SK-N-SH treated with all-trans-retinoic acid at 6 μM for 48 hours (cell line): ENCODE data around the gene BRME1.

Experiments used
- ATAC-seq: fragments of 200-7000 bp; cut with Tn5 transposase; 3 replicates; pipeline ENCODE4 v1.9.1; 2020; ENCODE audit warnings: mild to moderate bottlenecking, moderate library complexity
- BACH2 ChIP-seq: fragments of 250-450 bp; sonication (Bioruptor Pico); IDR thresholded peaks from 2 replicates; pipeline ENCODE4 v1.9.0; 2021; ENCODE audit warnings: mild to moderate bottlenecking, borderline replicate concordance
- CSDC2 ChIP-seq: fragments of 250-450 bp; sonication (Bioruptor Pico); IDR thresholded peaks from 2 replicates; pipeline ENCODE4 v1.5.0; 2020; ENCODE audit warnings: mild to moderate bottlenecking, moderate library complexity
- ESRRG ChIP-seq: fragments of 250-450 bp; sonication (Bioruptor Pico); IDR thresholded peaks from 2 replicates; pipeline ENCODE4 v1.6.1; 2021; ENCODE audit warnings: mild to moderate bottlenecking
- ISL1 ChIP-seq: fragments of 250-450 bp; sonication (Bioruptor Pico); IDR thresholded peaks from 2 replicates; pipeline ENCODE4 v2.1.2; 2022; ENCODE audit warnings: mild to moderate bottlenecking, moderate library complexity
- PPARA ChIP-seq: fragments of 250-450 bp; sonication (Bioruptor Pico); IDR thresholded peaks from 2 replicates; pipeline ENCODE4 v1.5.0; 2020; ENCODE audit warnings: mild to moderate bottlenecking, borderline replicate concordance
- SNAI2 ChIP-seq: fragments of 250-450 bp; sonication (Bioruptor Pico); IDR thresholded peaks from 2 replicates; pipeline ENCODE4 v1.5.0; 2020; ENCODE audit warnings: mild to moderate bottlenecking, moderate library complexity
- TCF4 ChIP-seq: fragments of 250-450 bp; sonication (Bioruptor Pico); IDR thresholded peaks from 2 replicates; pipeline ENCODE4 v1.8.0; 2021; ENCODE audit warnings: mild to moderate bottlenecking, moderate library complexity, borderline replicate concordance
- TOX ChIP-seq: fragments of 250-450 bp; sonication (Bioruptor Pico); IDR thresholded peaks from 2 replicates; pipeline ENCODE4 v1.8.0; 2021; ENCODE audit warnings: mild to moderate bottlenecking, moderate library complexity, borderline replicate concordance
- ZC3H10 ChIP-seq: fragments of 250-450 bp; sonication (Bioruptor Pico); IDR thresholded peaks from 2 replicates; pipeline ENCODE4 v1.5.1; 2021; ENCODE audit warnings: mild to moderate bottlenecking, moderate library complexity
- ZFP3 ChIP-seq: fragments of 250-450 bp; sonication (Bioruptor Pico); IDR thresholded peaks from 2 replicates; pipeline ENCODE4 v1.5.0; 2020; ENCODE audit warnings: mild to moderate bottlenecking, moderate library complexity
- ZFP30 ChIP-seq: fragments of 450-650 bp; formaldehyde crosslinking; IDR thresholded peaks from 2 replicates; pipeline ENCODE4 v1.5.0; 2022; ENCODE audit warnings: mild to moderate bottlenecking, moderate library complexity
- ZNF565 ChIP-seq: fragments of 450-650 bp; formaldehyde crosslinking; conservative IDR thresholded peaks from 2 replicates; pipeline ENCODE4 v1.5.0; 2020; ENCODE audit warnings: low read depth, mild to moderate bottlenecking, moderate library complexity
- ZNF70 ChIP-seq: fragments of 450-650 bp; formaldehyde crosslinking; IDR thresholded peaks from 2 replicates; pipeline ENCODE4 v1.5.0; 2020; ENCODE audit warnings: mild to moderate bottlenecking, moderate library complexity
- ZNF8 ChIP-seq: fragments of 450-650 bp; formaldehyde crosslinking; IDR thresholded peaks from 2 replicates; pipeline ENCODE4 v1.5.0; 2020; ENCODE audit warnings: mild to moderate bottlenecking, moderate library complexity
- TF ChIP-seq, protein P1 (sequence below): fragments of 250-450 bp; sonication (Bioruptor Pico); IDR thresholded peaks from 2 replicates; pipeline ENCODE4 v1.5.0; 2020; ENCODE audit warnings: mild to moderate bottlenecking, moderate library complexity
- TF ChIP-seq, protein P2 (sequence below): fragments of 250-450 bp; sonication (Bioruptor Pico); IDR thresholded peaks from 2 replicates; pipeline ENCODE4 v1.5.1; 2020; ENCODE audit warnings: low read depth, mild to moderate bottlenecking, moderate library complexity
- TF ChIP-seq, protein P3 (sequence below): fragments of 250-450 bp; sonication (Bioruptor Pico); IDR thresholded peaks from 2 replicates; pipeline ENCODE4 v1.5.1; 2021; ENCODE audit warnings: mild to moderate bottlenecking, moderate library complexity
- TF ChIP-seq, protein P4 (sequence below): fragments of 250-450 bp; sonication (Bioruptor Pico); IDR thresholded peaks from 2 replicates; pipeline ENCODE4 v1.8.0; 2020; ENCODE audit warnings: mild to moderate bottlenecking, moderate library complexity, borderline replicate concordance

BRME1 gene

DNA sequence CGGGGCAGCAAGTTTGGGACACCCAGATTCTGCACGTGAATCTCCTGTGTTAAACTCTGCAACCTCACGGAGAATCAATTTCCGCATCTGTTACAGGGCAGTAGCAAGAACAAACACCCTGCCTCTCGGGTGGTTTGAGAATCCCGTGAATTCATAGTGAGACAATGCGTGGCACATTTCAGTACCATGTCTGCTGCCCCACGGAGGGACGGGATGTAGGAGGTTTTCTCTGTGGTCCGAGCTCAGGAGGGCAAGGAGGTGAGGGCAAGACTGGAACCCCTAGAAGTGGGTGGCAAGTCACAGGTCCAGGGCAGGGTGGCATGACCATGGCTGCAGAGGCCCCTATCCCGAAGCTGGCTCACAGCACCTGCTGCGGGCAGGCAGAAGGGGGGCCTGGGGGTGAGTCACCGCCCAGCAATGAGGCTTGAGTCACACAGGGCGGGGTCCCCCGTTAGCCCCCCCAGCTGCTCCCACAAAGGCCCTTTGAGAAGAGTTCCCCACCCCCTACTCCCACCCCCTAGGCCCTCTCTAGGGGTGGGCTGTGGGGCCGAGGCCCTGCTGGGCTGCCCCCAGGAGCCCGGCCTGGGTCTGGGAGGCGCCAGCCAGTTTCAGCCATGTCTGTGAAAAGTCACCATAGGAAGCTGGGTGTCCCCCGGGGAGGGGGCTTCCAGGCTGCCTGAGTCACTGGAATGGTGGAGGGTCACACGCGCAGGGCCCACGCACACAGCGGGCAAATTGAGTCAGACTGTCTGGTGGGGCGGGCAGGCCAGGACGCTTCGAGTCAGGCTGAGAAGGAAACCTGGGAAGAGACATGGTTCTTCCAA, 54.8 kb downstream of the BRME1 start (continued):
- TF ChIP-seq, protein P1, sequence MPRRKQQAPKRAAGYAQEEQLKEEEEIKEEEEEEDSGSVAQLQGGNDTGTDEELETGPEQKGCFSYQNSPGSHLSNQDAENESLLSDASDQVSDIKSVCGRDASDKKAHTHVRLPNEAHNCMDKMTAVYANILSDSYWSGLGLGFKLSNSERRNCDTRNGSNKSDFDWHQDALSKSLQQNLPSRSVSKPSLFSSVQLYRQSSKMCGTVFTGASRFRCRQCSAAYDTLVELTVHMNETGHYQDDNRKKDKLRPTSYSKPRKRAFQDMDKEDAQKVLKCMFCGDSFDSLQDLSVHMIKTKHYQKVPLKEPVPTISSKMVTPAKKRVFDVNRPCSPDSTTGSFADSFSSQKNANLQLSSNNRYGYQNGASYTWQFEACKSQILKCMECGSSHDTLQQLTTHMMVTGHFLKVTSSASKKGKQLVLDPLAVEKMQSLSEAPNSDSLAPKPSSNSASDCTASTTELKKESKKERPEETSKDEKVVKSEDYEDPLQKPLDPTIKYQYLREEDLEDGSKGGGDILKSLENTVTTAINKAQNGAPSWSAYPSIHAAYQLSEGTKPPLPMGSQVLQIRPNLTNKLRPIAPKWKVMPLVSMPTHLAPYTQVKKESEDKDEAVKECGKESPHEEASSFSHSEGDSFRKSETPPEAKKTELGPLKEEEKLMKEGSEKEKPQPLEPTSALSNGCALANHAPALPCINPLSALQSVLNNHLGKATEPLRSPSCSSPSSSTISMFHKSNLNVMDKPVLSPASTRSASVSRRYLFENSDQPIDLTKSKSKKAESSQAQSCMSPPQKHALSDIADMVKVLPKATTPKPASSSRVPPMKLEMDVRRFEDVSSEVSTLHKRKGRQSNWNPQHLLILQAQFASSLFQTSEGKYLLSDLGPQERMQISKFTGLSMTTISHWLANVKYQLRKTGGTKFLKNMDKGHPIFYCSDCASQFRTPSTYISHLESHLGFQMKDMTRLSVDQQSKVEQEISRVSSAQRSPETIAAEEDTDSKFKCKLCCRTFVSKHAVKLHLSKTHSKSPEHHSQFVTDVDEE (CRISPR knock-in tag), result no peak
- TF ChIP-seq, protein P2, sequence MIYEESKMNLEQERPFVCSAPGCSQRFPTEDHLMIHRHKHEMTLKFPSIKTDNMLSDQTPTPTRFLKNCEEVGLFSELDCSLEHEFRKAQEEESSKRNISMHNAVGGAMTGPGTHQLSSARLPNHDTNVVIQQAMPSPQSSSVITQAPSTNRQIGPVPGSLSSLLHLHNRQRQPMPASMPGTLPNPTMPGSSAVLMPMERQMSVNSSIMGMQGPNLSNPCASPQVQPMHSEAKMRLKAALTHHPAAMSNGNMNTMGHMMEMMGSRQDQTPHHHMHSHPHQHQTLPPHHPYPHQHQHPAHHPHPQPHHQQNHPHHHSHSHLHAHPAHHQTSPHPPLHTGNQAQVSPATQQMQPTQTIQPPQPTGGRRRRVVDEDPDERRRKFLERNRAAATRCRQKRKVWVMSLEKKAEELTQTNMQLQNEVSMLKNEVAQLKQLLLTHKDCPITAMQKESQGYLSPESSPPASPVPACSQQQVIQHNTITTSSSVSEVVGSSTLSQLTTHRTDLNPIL, result peak; percentile 33; the same call in 1 of the 2 replicates
- TF ChIP-seq TCF4 (no peak), ESRRG (no peak), ISL1 (CRISPR knock-in tag) (no peak; the same call in 1 of the 2 replicates), ZC3H10 (CRISPR knock-in tag) (no peak), BACH2 (CRISPR knock-in tag) (no peak), ZNF565 (no peak)
- TF ChIP-seq, protein P3, sequence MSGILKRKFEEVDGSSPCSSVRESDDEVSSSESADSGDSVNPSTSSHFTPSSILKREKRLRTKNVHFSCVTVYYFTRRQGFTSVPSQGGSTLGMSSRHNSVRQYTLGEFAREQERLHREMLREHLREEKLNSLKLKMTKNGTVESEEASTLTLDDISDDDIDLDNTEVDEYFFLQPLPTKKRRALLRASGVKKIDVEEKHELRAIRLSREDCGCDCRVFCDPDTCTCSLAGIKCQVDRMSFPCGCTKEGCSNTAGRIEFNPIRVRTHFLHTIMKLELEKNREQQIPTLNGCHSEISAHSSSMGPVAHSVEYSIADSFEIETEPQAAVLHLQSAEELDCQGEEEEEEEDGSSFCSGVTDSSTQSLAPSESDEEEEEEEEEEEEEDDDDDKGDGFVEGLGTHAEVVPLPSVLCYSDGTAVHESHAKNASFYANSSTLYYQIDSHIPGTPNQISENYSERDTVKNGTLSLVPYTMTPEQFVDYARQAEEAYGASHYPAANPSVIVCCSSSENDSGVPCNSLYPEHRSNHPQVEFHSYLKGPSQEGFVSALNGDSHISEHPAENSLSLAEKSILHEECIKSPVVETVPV (CRISPR knock-in tag), result no peak
- TF ChIP-seq, all 23 proteins: peak for 6

DNA sequence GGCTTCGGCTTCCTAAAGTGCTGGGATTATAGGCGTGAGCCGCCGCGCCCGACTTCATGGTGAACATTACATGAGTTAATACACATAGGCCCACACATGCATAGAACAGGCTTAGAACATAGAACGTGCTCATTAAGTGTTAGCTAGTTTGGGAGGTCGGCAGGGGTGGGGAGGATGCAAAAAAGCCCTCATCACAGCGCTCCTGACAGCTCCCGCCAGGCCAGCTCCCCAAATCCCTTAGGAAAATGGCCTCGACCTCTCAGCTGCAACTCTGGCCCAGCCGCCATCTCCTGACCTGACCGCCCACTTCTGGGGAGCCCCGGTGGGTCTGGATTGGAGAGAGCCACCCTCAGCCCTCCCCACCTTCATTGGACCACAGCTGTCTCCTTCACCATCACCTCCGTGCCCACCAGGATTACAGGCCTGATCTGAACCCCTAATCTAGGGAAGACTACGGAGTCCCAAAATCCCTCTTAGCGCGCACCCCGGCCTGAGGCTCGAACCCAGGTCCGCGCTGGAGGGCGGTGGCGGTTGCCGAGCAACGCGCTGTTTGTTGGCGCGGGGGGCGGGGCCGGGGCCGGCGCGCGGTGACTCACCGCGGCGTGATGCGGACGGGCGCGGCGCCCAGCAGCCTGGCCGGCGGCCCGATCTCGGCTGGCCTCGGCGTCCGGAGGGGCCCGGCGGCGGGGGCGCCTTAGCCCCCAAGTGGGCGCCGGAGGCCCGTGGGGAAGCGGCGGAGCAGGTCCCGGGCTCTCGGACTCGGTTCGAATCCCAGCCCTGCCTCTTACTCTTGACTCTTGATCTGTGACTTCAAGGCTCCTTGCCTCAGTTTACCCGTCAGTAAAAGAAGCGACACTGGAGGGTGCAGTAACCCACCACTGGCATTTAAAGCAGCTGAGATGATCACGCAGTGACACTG, 55.7 kb downstream of the BRME1 start:
- no peak for TF ChIP-seq TOX
- TF ChIP-seq ISL1 (CRISPR knock-in tag), result no peak; the same call in 1 of the 2 replicates
- TF ChIP-seq TCF4, result no peak
- no peak for TF ChIP-seq PPARA
- TF ChIP-seq CSDC2, result peak; percentile 51; the same call in 1 of the 2 replicates
- TF ChIP-seq BACH2 (CRISPR knock-in tag), result no peak
- TF ChIP-seq, protein P4, sequence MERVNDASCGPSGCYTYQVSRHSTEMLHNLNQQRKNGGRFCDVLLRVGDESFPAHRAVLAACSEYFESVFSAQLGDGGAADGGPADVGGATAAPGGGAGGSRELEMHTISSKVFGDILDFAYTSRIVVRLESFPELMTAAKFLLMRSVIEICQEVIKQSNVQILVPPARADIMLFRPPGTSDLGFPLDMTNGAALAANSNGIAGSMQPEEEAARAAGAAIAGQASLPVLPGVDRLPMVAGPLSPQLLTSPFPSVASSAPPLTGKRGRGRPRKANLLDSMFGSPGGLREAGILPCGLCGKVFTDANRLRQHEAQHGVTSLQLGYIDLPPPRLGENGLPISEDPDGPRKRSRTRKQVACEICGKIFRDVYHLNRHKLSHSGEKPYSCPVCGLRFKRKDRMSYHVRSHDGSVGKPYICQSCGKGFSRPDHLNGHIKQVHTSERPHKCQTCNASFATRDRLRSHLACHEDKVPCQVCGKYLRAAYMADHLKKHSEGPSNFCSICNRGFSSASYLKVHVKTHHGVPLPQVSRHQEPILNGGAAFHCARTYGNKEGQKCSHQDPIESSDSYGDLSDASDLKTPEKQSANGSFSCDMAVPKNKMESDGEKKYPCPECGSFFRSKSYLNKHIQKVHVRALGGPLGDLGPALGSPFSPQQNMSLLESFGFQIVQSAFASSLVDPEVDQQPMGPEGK (CRISPR knock-in tag), result peak; percentile 63; the same call in 1 of the 2 replicates
- ATAC-seq, result peak; percentile 8

DNA sequence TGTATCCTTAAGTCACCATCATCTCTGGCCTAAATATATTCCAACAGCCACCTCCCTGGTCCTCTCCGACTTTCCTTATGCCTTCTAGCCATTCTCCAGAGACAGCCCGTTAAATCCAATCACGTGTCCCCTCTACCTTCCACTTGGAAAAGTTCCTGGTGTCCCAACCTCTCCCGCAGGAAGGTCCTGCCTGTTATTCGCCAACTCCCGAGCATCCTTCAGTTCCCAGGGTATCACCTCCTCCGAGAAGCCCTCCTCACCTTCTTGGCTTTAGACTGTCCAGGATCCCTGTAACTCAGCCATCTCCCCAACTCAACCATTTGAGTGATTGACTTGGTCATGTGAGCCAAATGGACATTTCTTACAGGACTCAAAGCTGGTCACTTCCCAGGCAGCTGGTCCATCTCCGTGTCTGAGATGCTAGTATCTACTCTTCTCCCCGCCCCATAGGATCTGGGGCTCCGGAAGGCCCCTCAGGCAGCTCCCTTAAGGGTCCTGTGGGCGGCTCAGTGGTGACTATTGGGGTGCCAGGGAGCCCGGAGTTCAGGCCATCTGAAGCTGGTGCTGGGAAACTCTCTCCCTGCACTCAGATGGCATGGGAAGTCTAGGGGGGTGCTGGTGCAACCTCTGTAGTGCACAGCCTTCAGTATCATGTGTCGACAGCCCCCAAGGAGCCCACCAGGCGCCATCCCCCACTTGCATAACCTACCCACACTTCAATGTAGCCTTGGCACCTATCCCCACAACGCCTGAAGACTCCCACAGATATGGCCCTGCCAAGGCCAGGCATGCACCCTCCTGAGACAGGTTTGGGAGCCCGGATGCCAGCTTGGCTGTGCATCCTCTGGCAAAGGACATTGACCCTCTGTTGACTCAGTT, 56.9 kb downstream of the BRME1 start:
- TF ChIP-seq ZNF70 (CRISPR knock-in tag) (no peak), ZFP3 (CRISPR knock-in tag) (peak; percentile 97)
- ATAC-seq, result no peak

DNA sequence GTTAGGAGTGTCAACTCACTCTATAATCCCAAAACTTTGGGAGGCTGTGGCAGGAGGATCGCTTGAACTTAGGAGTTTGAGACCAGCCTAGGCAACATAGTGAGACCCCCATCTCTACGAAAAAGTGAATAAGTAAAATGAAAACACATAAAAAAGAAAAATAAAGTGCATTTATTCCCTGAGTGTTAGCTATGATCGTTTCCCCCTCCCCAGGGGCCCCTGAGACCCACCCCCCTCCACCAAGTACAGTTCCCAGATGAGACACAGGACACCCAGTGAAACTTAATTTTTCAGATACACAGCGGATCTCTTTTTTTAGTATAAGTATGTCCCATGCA, 57.6 kb downstream of the BRME1 start:
- no peak for ATAC-seq
- no peak for TF ChIP-seq CSDC2
- no peak for TF ChIP-seq TCF4
- no peak for TF ChIP-seq ISL1 (CRISPR knock-in tag)
- TF ChIP-seq, protein P2, result no peak
- no peak for TF ChIP-seq PPARA
- no peak for TF ChIP-seq ZNF8 (CRISPR knock-in tag)
- TF ChIP-seq, protein P3 (CRISPR knock-in tag), result no peak
- TF ChIP-seq, protein P1 (CRISPR knock-in tag), result no peak
- TF ChIP-seq ZC3H10 (CRISPR knock-in tag), result no peak
- no peak for TF ChIP-seq SNAI2
- no peak for TF ChIP-seq ZFP30
- TF ChIP-seq ZFP3 (CRISPR knock-in tag), result no peak
